CD14-positive monocyte (primary cell): ENCODE measurements around the gene MTA2. TPM values are rescaled to one million over a fixed set of nuclear protein-coding genes. Genes with fewer than 3 reads are reported as not detected.

ENCODE experiments used
- DNase-seq, 3 donors: peaks; one replicate each; pipeline ENCODE4 v3.0.0-alpha.2; 2011 to 2022
- H2AFZ ChIP-seq: 2 replicates; pipeline ENCODE4 v1.6.0; 2012; ENCODE audit warnings: mild to moderate bottlenecking, low read depth, low read length, inconsistent platforms; ENCODE audit not compliant: insufficient read depth, poor library complexity, severe bottlenecking
- H3K27ac ChIP-seq, 2 donors: 1 replicate in 1 of 2; 2 replicates in 1 of 2; pipeline ENCODE4 v1.5.1; 2012 to 2013; ENCODE audit warnings: low read length in 2 of 2, control low read depth in 1 of 2, inconsistent platforms in 1 of 2, low read depth in 1 of 2, mild to moderate bottlenecking in 1 of 2
- H3K27me3 ChIP-seq, 2 donors: one replicate each; pipeline versions ENCODE4 v1.6.0 to v1.6.1; 2011 to 2013; ENCODE audit warnings: low read length in 2 of 2; ENCODE audit not compliant: control insufficient read depth in 2 of 2, insufficient read depth in 2 of 2
- H3K36me3 ChIP-seq, 2 donors: replicated peaks in 1 of 2; 1 replicate in 1 of 2; 2 replicates in 1 of 2; pipeline versions ENCODE4 v1.5.1 to v1.6.1; 2012 to 2013; ENCODE audit warnings: low read length in 2 of 2, control low read depth in 1 of 2, inconsistent platforms in 1 of 2, mild to moderate bottlenecking in 1 of 2; ENCODE audit not compliant: insufficient read depth in 2 of 2, control insufficient read depth in 1 of 2
- H3K4me1 ChIP-seq, 2 donors: 1 replicate in 1 of 2; 2 replicates in 1 of 2; pipeline versions ENCODE4 v1.5.1 to v1.6.1; 2012 to 2013; ENCODE audit warnings: low read length in 2 of 2, control low read depth in 1 of 2, inconsistent platforms in 1 of 2, mild to moderate bottlenecking in 1 of 2, moderate library complexity in 1 of 2; ENCODE audit not compliant: insufficient read depth in 2 of 2, control insufficient read depth in 1 of 2
- H3K4me2 ChIP-seq: replicated peaks from 2 replicates; pipeline ENCODE3; 2012; ENCODE audit warnings: low read length, moderate library complexity, mild to moderate bottlenecking; ENCODE audit not compliant: poor library complexity, severe bottlenecking; ENCODE audit errors: extremely low read depth
- H3K4me3 ChIP-seq, 3 experiments: fragments of 200-600 bp in 1 of 3; sonication (generic) in 1 of 3; replicated peaks in 1 of 3; 1 replicate in 2 of 3; 2 replicates in 1 of 3; pipeline ENCODE4 v1.5.1; 2011 to 2013; ENCODE audit warnings: low read length in 3 of 3, mild to moderate bottlenecking in 3 of 3, control low read depth in 2 of 3, low read depth in 2 of 3, inconsistent platforms in 1 of 3, moderate library complexity in 1 of 3
- H3K79me2 ChIP-seq: 2 replicates; pipeline ENCODE4 v1.6.0; 2012; ENCODE audit warnings: mild to moderate bottlenecking, control low read depth, inconsistent platforms, low read length, moderate library complexity; ENCODE audit not compliant: insufficient read depth
- H3K9ac ChIP-seq: 2 replicates; pipeline ENCODE4 v1.6.0; 2017; ENCODE audit warnings: low read length, mild to moderate bottlenecking; ENCODE audit not compliant: insufficient read depth, poor library complexity, severe bottlenecking
- H3K9me3 ChIP-seq, 2 donors: replicated peaks in 1 of 2; 1 replicate in 1 of 2; 2 replicates in 1 of 2; pipeline versions ENCODE4 v1.5.1 to v1.6.1; 2012 to 2013; ENCODE audit warnings: low read length in 2 of 2, control low read depth in 1 of 2; ENCODE audit not compliant: control insufficient read depth in 1 of 2, insufficient read depth in 1 of 2
- H4K20me1 ChIP-seq: 2 replicates; pipeline ENCODE4 v1.6.0; 2012; ENCODE audit warnings: mild to moderate bottlenecking, low read length, control low read depth, moderate library complexity; ENCODE audit not compliant: insufficient read depth
- H3K27ac Mint-ChIP-seq, 7 donors: one replicate each; pipeline ENCODE4 v1.8.0; 2020; ENCODE audit warnings: mild to moderate bottlenecking in 7 of 7, mixed read lengths in 7 of 7, moderate library complexity in 6 of 7, inconsistent platforms in 2 of 7
- H3K27me3 Mint-ChIP-seq, 3 donors: one replicate each; pipeline ENCODE4 v1.8.0; 2021 to 2022; ENCODE audit warnings: low read depth in 3 of 3, mild to moderate bottlenecking in 3 of 3, mixed read lengths in 3 of 3, moderate library complexity in 3 of 3, inconsistent platforms in 1 of 3
- H3K36me3 Mint-ChIP-seq, 2 donors: one replicate each; pipeline ENCODE4 v1.8.0; 2020; ENCODE audit warnings: mixed read lengths in 2 of 2, inconsistent platforms in 1 of 2, mild to moderate bottlenecking in 1 of 2
- H3K4me1 Mint-ChIP-seq: one replicate; pipeline ENCODE4 v1.8.0; 2020; ENCODE audit warnings: mild to moderate bottlenecking, mixed read lengths
- H3K4me3 Mint-ChIP-seq, 2 donors: one replicate each; pipeline ENCODE4 v1.8.0; 2020; ENCODE audit warnings: mild to moderate bottlenecking in 2 of 2, mixed read lengths in 2 of 2, moderate library complexity in 1 of 2
- H3K9me3 Mint-ChIP-seq, 7 donors: one replicate each; pipeline ENCODE4 v1.8.0; 2020 to 2022; ENCODE audit warnings: mixed read lengths in 7 of 7, mild to moderate bottlenecking in 6 of 7, moderate library complexity in 6 of 7, inconsistent platforms in 2 of 7
- CTCF ChIP-seq: fragments of 200-600 bp; IDR thresholded peaks from one replicate; pipeline ENCODE4 v1.8.0; 2022; ENCODE audit warnings: antibody characterized with exemption, mild to moderate bottlenecking
- WGBS: methylation state at CpG from one replicate; pipeline ENCODE4 v1.1.5; 2013; ENCODE audit warnings: missing lambda C conversion rate; ENCODE audit not compliant: insufficient coverage; 5-methylcytosine and 5-hydroxymethylcytosine counted together
- intact Hi-C, 2 donors: fragments of 100-400 bp; cut with micrococcal nuclease; formaldehyde crosslinking; loops; one replicate each; pipeline versions ENCODE4 v1.15.0 to v1.15.1; 2023
- polyA plus RNA-seq, 3 donors: library from polyadenylated mRNA; depleted of rRNA in 1 of 3; unstranded in 2 of 3; stranded (reverse) in 1 of 3; fragments of 300-500 nt in 2 of 3; fragments of >200 nt in 1 of 3; fragmentation: Illumina TruSeq in 2 of 3; gene quantifications; 1 replicate in 2 of 3; 2 replicates in 1 of 3; pipeline ENCODE4 v1.2.3, GENCODE V29; 2012 to 2021

The MTA2 gene
- polyA plus RNA-seq, 3 donors, result 14.0 to 38.6 (median 17.6) TPM

- Histone ChIP-seq H3K9me3 (no peaks in the 10 kb centered on the region), H3K4me3 (peak overlapping the region; percentile 61 to 98 (median 68)), H3K4me2 (peak overlapping the region; percentile 91), H3K27ac (peak overlapping the region; percentile 41 to 86), H3K36me3 (peaks cover 19 to 48% of the 10 kb centered on the region in 2 donors), H3K9ac (peak overlapping the region; percentile 87), H3K4me1 (peaks cover 33 to 41% of the 10 kb centered on the region in 2 donors), H4K20me1 (no peaks in the 10 kb centered on the region), H3K79me2 (peaks cover 16% of the 10 kb centered on the region), H2AFZ (peak overlapping the region; percentile 94), H3K27me3 (no peaks in the 10 kb centered on the region)
- under 1% methylated on average over 34 of the region's 34 CpGs for WGBS
- peak in 2 of 3 donors; percentile 9 to 64 for DNase-seq
- Mint-ChIP-seq H3K4me1 (peaks cover 39% of the 10 kb centered on the region), H3K36me3 (peaks cover 46 to 54% of the 10 kb centered on the region in 2 donors), H3K27ac (peak overlapping the region; percentile 80 to 96 (median 92)), H3K9me3 (peaks cover 0 to 2% (median 0%) of the 10 kb centered on the region in 7 donors), H3K4me3 (peak overlapping the region; percentile 98 to 100), H3K27me3 (peaks cover 0 to 2% (median 0%) of the 10 kb centered on the region in 3 donors)
- TF ChIP-seq CTCF, result no peak
- intact Hi-C loops, result loop anchor here in 1 of 2 donors (10.0 kb wide), 1 partner anchor 243 kb away; no protein-coding TSS in a partner anchor
Measured at GRCh38 chr11:62611705-62612365, 10.2 kb upstream of the MTA2 start.

GRCh38 chr11:62610814-62611704, 9.4 kb upstream of the MTA2 start:
- DNase-seq, result no peak
- peaks cover 17 to 47% of the 10 kb centered on the region in 2 donors for H3K36me3 ChIP-seq
- peaks cover 0 to 2% (median 0%) of the 10 kb centered on the region in 3 donors for H3K27me3 Mint-ChIP-seq
- no peaks in the 10 kb centered on the region for H3K27me3 ChIP-seq
- peak overlapping the region; percentile 87 for H3K9ac ChIP-seq
- peak overlapping the region; percentile 94 for H2AFZ ChIP-seq
- H3K27ac ChIP-seq, result peak overlapping the region; percentile 41 to 86
- H3K4me2 ChIP-seq, result peak overlapping the region; percentile 91
- H3K4me3 ChIP-seq, result peak overlapping the region; percentile 61 to 98 (median 68)
- H3K9me3 ChIP-seq, result no peaks in the 10 kb centered on the region
- H3K4me1 Mint-ChIP-seq, result peaks cover 41% of the 10 kb centered on the region
- intact Hi-C loops, result loop anchor here in 1 of 2 donors (10.0 kb wide), 1 partner anchor 244 kb away; no protein-coding TSS in a partner anchor
- H4K20me1 ChIP-seq, result no peaks in the 10 kb centered on the region
- no peak for TF ChIP-seq CTCF
- peaks cover 0 to 2% (median 0%) of the 10 kb centered on the region in 7 donors for H3K9me3 Mint-ChIP-seq
- H3K4me3 Mint-ChIP-seq, result peak overlapping the region; percentile 98 to 100
- H3K79me2 ChIP-seq, result peaks cover 16% of the 10 kb centered on the region
- peak overlapping the region in 6 of 7 donors; percentile 7 to 96 (median 93) for H3K27ac Mint-ChIP-seq
- H3K36me3 Mint-ChIP-seq, result peaks cover 45 to 54% of the 10 kb centered on the region in 2 donors
- 78% methylated on average over 12 of the region's 28 CpGs for WGBS
- peaks cover 33 to 41% of the 10 kb centered on the region in 2 donors for H3K4me1 ChIP-seq
